Osteocyte (in vitro differentiated cells): ENCODE results near the gene SERINC5. TPM values are rescaled to one million over a fixed set of nuclear protein-coding genes. Genes with fewer than 3 reads are reported as not detected.

Source experiments
- DNase-seq: peaks from one replicate; pipeline ENCODE4 v3.0.0; 2021; ENCODE audit warnings: mixed read lengths; ENCODE audit not compliant: unreplicated experiment; ENCODE audit errors: extremely low spot score
- H3K27ac Mint-ChIP-seq: one replicate; pipeline ENCODE4 v1.8.0; 2021; ENCODE audit warnings: mild to moderate bottlenecking, mixed read lengths; ENCODE audit not compliant: unreplicated experiment
- H3K27me3 Mint-ChIP-seq: one replicate; pipeline ENCODE4 v1.8.0; 2021; ENCODE audit warnings: mixed read lengths; ENCODE audit not compliant: unreplicated experiment
- H3K36me3 Mint-ChIP-seq: one replicate; pipeline ENCODE4 v1.8.0; 2021; ENCODE audit warnings: mixed read lengths; ENCODE audit not compliant: unreplicated experiment
- H3K4me1 Mint-ChIP-seq: one replicate; pipeline ENCODE4 v1.8.0; 2021; ENCODE audit warnings: mixed read lengths; ENCODE audit not compliant: unreplicated experiment
- H3K4me3 Mint-ChIP-seq: one replicate; pipeline ENCODE4 v1.8.0; 2021; ENCODE audit warnings: mild to moderate bottlenecking, moderate library complexity, mixed read lengths; ENCODE audit not compliant: unreplicated experiment
- H3K9me3 Mint-ChIP-seq: one replicate; pipeline ENCODE4 v1.8.0; 2021; ENCODE audit warnings: mixed read lengths; ENCODE audit not compliant: unreplicated experiment
- CTCF ChIP-seq: fragments of 200-600 bp; sonication (generic); IDR thresholded peaks from 2 replicates; pipeline ENCODE4 v1.5.0; 2021; ENCODE audit warnings: antibody characterized with exemption, mild to moderate bottlenecking, moderate library complexity
- total RNA-seq: library from RNA; stranded (reverse); gene quantifications from 2 replicates; pipeline ENCODE4 v1.2.1, GENCODE V29; 2021

SERINC5 gene
- total RNA-seq, 1 donor from 2014 or later, result 43.2 TPM

GRCh38 chr5:80248378-80248777 lies 7.5 kb downstream of the SERINC5 start:
- peak overlapping the region; percentile 83 for H3K27ac Mint-ChIP-seq
- TF ChIP-seq CTCF, result no peak
- H3K4me1 Mint-ChIP-seq, result peaks cover 51% of the 10 kb centered on the region
- H3K4me3 Mint-ChIP-seq, result no peak overlapping the region
- no peaks in the 10 kb centered on the region for H3K27me3 Mint-ChIP-seq
- no peaks in the 10 kb centered on the region for H3K9me3 Mint-ChIP-seq
- DNase-seq, result no peak
- H3K36me3 Mint-ChIP-seq, result peaks cover 3% of the 10 kb centered on the region

GRCh38 chr5:80246995-80247729 lies 8.7 kb downstream of the SERINC5 start:
- peak overlapping the region; percentile 10 for H3K4me3 Mint-ChIP-seq
- no peak for DNase-seq
- no peaks in the 10 kb centered on the region for H3K27me3 Mint-ChIP-seq
- H3K36me3 Mint-ChIP-seq, result peaks cover 9% of the 10 kb centered on the region
- H3K4me1 Mint-ChIP-seq, result peaks cover 42% of the 10 kb centered on the region
- TF ChIP-seq CTCF, result no peak
- peaks cover 6% of the 10 kb centered on the region for H3K9me3 Mint-ChIP-seq
- peak overlapping the region; percentile 83 for H3K27ac Mint-ChIP-seq

- Mint-ChIP-seq H3K27me3 (no peaks in the 10 kb centered on the region), H3K27ac (peak overlapping the region; percentile 83), H3K36me3 (peaks cover 18% of the 10 kb centered on the region), H3K4me1 (peaks cover 41% of the 10 kb centered on the region), H3K4me3 (peak overlapping the region; percentile 2), H3K9me3 (peaks cover 13% of the 10 kb centered on the region)
- no peak for DNase-seq
- TF ChIP-seq CTCF, result no peak
Measured at GRCh38 chr5:80246001-80246758, 9.7 kb downstream of the SERINC5 start.

GRCh38 chr5:80243567-80243966 lies 12.3 kb downstream of the SERINC5 start:
- no peak for DNase-seq
- H3K27me3 Mint-ChIP-seq, result no peaks in the 10 kb centered on the region
- H3K9me3 Mint-ChIP-seq, result peaks cover 13% of the 10 kb centered on the region
- no peak overlapping the region for H3K27ac Mint-ChIP-seq
- peaks cover 54% of the 10 kb centered on the region for H3K4me1 Mint-ChIP-seq
- H3K4me3 Mint-ChIP-seq, result no peak overlapping the region
- no peak for TF ChIP-seq CTCF
- peaks cover 19% of the 10 kb centered on the region for H3K36me3 Mint-ChIP-seq

GRCh38 chr5:80242849-80243248 lies 13.0 kb downstream of the SERINC5 start:
- no peak overlapping the region for H3K27ac Mint-ChIP-seq
- H3K4me1 Mint-ChIP-seq, result peaks cover 48% of the 10 kb centered on the region
- no peak for DNase-seq
- no peak for TF ChIP-seq CTCF
- H3K4me3 Mint-ChIP-seq, result no peak overlapping the region
- H3K36me3 Mint-ChIP-seq, result peaks cover 19% of the 10 kb centered on the region
- no peaks in the 10 kb centered on the region for H3K27me3 Mint-ChIP-seq
- peaks cover 13% of the 10 kb centered on the region for H3K9me3 Mint-ChIP-seq
